Keratinocyte (primary cell): ENCODE results near the gene ZC3H12D.

Experiments
- CTCF ChIP-seq, 3 experiments: IDR thresholded peaks in 1 of 3; conservative IDR thresholded peaks in 1 of 3; optimal IDR thresholded peaks in 1 of 3; 2 replicates in 2 of 3; 3 replicates in 1 of 3; pipeline versions ENCODE3 to v1.5.1; 2011; ENCODE audit warnings: low read length in 3 of 3, mild to moderate bottlenecking in 3 of 3, moderate library complexity in 2 of 3, control low read depth in 1 of 3, inconsistent platforms in 1 of 3; ENCODE audit not compliant: insufficient read depth in 2 of 3; ENCODE audit errors: extremely low read depth in 1 of 3
- EZH2 ChIP-seq: IDR thresholded peaks from one replicate; pipeline ENCODE4 v1.6.1; 2012; ENCODE audit warnings: inconsistent platforms, mild to moderate bottlenecking, low read length, moderate library complexity

- TF ChIP-seq CTCF (optimal IDR thresholded peaks at IDR 0.05 in 1 of 3, IDR thresholded peaks at IDR 0.05 in 1 of 3, conservative IDR thresholded peaks at IDR 0.05 in 1 of 3; ENCODE audit: extremely low read depth in 1 of 3, insufficient read depth in 2 of 3, low read length in 3 of 3) (no peak), EZH2 (no peak)
Measured at GRCh38 chr6:149443411-149444181, 41.2 kb downstream of the ZC3H12D start.
